Measurements from ENCODE around the gene FAM13C. TPM values are rescaled to one million over a fixed set of nuclear protein-coding genes. Genes with fewer than 3 reads are reported as not detected.

Gene FAM13C
- total and polyA plus RNA-seq, 9 of the 15 experiments (the other 6 are each of a cell fraction or from before 2014, with no cell fraction given): not detected

DNA sequence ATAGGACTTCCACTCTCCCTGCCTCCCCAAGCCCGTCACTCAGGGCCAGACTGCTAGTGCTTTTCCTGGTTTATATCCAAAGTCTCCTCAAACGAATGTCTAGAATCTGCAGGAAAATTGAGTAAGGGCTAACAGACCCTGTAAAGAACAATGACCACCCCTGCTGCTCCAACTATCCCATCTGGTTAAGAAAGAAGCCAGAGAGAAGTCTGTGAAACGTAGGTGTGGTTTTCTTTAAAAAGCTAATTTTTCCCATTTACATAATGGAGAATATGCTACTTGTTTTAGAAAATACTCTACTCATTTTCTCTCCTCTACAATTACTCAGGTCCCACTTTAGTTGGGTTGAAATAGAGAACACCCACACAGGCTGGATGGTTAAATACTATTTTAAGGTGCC lies 72.5 kb downstream of the FAM13C start:
- intact Hi-C loops (cut with micrococcal nuclease) (no loop called here), in situ Hi-C loops (cut with MboI) (no loop called here)
- H3K27ac ChIP-seq (ENCODE audit: extremely low read depth, low read depth, low read length): no peak overlapping the region
- H3K4me1 ChIP-seq (replicated peaks in 1 of 2; ENCODE audit: control insufficient read depth in 2 of 2, insufficient read depth in 2 of 2, low read length in 2 of 2): no peaks in the 10 kb centered on the region
- POLR2A ChIA-PET: no interaction called here
- H3K9ac ChIP-seq (ENCODE audit: insufficient read depth in 1 of 2, low read depth in 2 of 2, low read length in 2 of 2): no peak overlapping the region
- ATAC-seq (no peak), DNase-seq (ENCODE audit: extremely low read depth in 1 of 4, low spot score in 3 of 4) (no peak), FAIRE-seq (no peak)
- H2AFZ ChIP-seq (ENCODE audit: low read depth, low read length): no peak overlapping the region
- H3K79me2 ChIP-seq (ENCODE audit: control insufficient read depth, insufficient read depth, low read length): no peaks in the 10 kb centered on the region
- H3K36me3 ChIP-seq (ENCODE audit: control insufficient read depth, insufficient read depth, low read length): no peaks in the 10 kb centered on the region
- no peaks in the 10 kb centered on the region for H3K27me3 ChIP-seq (ENCODE audit: control insufficient read depth in 2 of 2, insufficient read depth in 2 of 2, low read length in 2 of 2)
- no peaks in the 10 kb centered on the region for H3K9me3 ChIP-seq (replicated peaks; ENCODE audit: control insufficient read depth, insufficient read depth, low read depth, low read length)
- no peaks in the 10 kb centered on the region for H4K20me1 ChIP-seq (replicated peaks; ENCODE audit: control insufficient read depth, insufficient read depth, low read length)
- H3K9me1 ChIP-seq (ENCODE audit: control insufficient read depth, insufficient read depth, low read length): no peaks in the 10 kb centered on the region
- no peak overlapping the region for H3K4me2 ChIP-seq (ENCODE audit: insufficient read depth, low read length)
- 0% methylated on average over 3 of the region's 3 CpGs for WGBS (ENCODE audit: insufficient coverage, low coverage, missing lambda C conversion rate)
- CTCF ChIA-PET (ENCODE audit: low intra/inter-chr PET ratio): no interaction called here
- BruUV-seq (replicated peaks): no TSS peak
- no peak overlapping the region for H3K4me3 ChIP-seq
- no peak for TF ChIP-seq TFE3 (CRISPR knock-in tag; IDR thresholded peaks at IDR 0.05)
- no peak for TF ChIP-seq RFX1 (IDR thresholded peaks at IDR 0.05)
- TF ChIP-seq FOS (IDR thresholded peaks at IDR 0.05; ENCODE audit: extremely low read depth, insufficient read length): no peak
- no peak for TF ChIP-seq RHOXF2B (CRISPR knock-in tag; conservative IDR thresholded peaks at IDR 0.05)
- TF ChIP-seq ZNF518B (CRISPR knock-in tag; IDR thresholded peaks at IDR 0.05): no peak
- no peak for TF ChIP-seq FOXK1 (CRISPR knock-in tag; IDR thresholded peaks at IDR 0.05; ENCODE audit: borderline replicate concordance)
- TF ChIP-seq ZFP1 (CRISPR knock-in tag; IDR thresholded peaks at IDR 0.05): no peak
- no peak for TF ChIP-seq ZBED1 (IDR thresholded peaks at IDR 0.05)
- TF ChIP-seq, protein P1, sequence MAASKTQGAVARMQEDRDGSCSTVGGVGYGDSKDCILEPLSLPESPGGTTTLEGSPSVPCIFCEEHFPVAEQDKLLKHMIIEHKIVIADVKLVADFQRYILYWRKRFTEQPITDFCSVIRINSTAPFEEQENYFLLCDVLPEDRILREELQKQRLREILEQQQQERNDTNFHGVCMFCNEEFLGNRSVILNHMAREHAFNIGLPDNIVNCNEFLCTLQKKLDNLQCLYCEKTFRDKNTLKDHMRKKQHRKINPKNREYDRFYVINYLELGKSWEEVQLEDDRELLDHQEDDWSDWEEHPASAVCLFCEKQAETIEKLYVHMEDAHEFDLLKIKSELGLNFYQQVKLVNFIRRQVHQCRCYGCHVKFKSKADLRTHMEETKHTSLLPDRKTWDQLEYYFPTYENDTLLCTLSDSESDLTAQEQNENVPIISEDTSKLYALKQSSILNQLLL (CRISPR knock-in tag; IDR thresholded peaks at IDR 0.05; ENCODE audit: borderline replicate concordance): no peak
- no peak for TF ChIP-seq SMAD3 (CRISPR knock-in tag; conservative IDR thresholded peaks at IDR 0.05)
- TF ChIP-seq, protein P2, sequence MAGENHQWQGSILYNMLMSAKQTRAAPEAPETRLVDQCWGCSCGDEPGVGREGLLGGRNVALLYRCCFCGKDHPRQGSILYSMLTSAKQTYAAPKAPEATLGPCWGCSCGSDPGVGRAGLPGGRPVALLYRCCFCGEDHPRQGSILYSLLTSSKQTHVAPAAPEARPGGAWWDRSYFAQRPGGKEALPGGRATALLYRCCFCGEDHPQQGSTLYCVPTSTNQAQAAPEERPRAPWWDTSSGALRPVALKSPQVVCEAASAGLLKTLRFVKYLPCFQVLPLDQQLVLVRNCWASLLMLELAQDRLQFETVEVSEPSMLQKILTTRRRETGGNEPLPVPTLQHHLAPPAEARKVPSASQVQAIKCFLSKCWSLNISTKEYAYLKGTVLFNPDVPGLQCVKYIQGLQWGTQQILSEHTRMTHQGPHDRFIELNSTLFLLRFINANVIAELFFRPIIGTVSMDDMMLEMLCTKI (IDR thresholded peaks at IDR 0.05; ENCODE audit: partially characterized antibody): no peak
- no peak for TF ChIP-seq KLF1 (tag; IDR thresholded peaks at IDR 0.05)
- no peak for TF ChIP-seq THAP7 (CRISPR knock-in tag; IDR thresholded peaks at IDR 0.05)
